ENCODE results near the gene TICRR.
"Not testable (repeated sequence)": the region's sequence is repeated elsewhere in the genome, so short reads cannot be mapped to it uniquely, and the experiment has no call there.

Gene TICRR

DNA sequence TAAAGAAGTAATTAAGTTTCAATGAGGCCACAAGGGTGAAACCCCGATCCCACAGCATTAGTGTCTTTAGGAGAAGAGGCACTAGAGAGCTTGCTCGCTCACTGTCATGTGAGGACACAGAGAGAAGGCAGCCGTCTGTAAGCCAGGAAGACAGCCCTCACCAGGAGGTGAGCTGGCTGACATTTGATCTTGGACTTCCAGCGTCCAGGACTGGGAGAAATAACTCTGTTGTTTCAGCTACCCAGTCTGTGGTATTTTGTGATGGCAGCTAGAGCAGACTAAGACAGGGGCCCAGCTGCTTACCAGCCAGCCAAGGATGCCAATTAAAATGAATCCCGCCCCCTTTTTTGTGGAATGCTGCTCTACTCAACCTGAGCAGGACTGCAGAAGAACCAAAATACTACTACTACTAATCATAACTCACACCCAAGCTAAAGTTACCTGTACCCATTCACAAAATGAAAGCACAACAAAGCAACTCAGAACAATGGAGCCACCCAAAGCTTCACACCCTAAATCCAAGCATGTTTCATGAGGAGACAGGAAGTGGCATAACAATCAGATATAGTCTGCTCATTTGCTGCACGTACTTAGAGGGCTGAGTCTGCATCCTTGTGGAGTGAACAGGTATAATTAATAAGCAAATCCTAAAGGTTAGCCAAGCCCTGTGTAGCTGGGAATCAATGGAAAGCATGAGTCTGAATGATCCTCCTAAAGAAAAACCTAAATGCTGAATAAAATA, 43.3 kb upstream of the TICRR start:
- TF ChIP-seq, protein P1, sequence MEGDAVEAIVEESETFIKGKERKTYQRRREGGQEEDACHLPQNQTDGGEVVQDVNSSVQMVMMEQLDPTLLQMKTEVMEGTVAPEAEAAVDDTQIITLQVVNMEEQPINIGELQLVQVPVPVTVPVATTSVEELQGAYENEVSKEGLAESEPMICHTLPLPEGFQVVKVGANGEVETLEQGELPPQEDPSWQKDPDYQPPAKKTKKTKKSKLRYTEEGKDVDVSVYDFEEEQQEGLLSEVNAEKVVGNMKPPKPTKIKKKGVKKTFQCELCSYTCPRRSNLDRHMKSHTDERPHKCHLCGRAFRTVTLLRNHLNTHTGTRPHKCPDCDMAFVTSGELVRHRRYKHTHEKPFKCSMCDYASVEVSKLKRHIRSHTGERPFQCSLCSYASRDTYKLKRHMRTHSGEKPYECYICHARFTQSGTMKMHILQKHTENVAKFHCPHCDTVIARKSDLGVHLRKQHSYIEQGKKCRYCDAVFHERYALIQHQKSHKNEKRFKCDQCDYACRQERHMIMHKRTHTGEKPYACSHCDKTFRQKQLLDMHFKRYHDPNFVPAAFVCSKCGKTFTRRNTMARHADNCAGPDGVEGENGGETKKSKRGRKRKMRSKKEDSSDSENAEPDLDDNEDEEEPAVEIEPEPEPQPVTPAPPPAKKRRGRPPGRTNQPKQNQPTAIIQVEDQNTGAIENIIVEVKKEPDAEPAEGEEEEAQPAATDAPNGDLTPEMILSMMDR (IDR thresholded peaks at IDR 0.05; ENCODE audit: low read depth, low read length), result no peak
- DNase-seq (ENCODE audit: low read depth, low spot score), result no peak
- in situ Hi-C loops (cut with HindIII; ENCODE audit: low sequenced_read_pairs), result no loop called here

DNA sequence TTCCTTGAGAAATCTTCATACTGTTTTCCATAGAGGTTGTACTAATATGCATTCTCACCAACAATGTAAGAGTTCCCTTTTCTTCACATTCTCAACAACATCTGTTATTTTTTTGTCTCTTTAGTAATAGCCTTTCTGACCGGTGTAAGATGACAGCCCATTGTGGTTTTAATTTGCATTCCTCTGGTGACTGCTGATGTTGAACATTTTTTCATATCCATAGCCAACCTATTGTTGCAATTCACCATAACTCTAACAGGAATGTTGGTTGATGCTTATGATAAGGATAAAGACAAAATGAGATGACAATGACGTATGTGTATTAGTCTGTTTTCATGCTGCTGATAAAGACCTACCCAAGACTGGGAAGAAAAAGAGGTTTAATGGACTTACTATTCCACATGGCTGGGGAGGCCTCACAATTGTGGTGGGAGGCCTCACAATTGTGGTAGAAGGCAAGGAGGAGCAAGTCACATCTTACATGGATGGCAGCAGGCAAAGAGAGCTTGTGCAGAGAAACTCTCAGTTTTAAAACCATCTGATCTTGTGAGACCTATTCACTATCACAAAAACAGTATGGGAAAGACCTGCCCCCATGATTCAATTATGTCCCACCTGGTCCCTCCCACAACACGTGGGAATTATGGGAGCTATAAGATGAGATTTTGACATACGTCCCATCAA, 41.3 kb upstream of the TICRR start:
- H3K4me3 ChIP-seq (ENCODE audit: low read depth, low read length), result no peak overlapping the region
- in situ Hi-C loops (cut with HindIII; ENCODE audit: low sequenced_read_pairs), result no loop called here
- TF ChIP-seq, protein P1 (IDR thresholded peaks at IDR 0.05; ENCODE audit: low read depth, low read length), result no peak
- DNase-seq (ENCODE audit: low read depth, low spot score), result no peak

More for the DNA sequence above, 43.3 kb upstream of the TICRR start:
- H3K4me3 ChIP-seq (ENCODE audit: low read depth, low read length), result no peak overlapping the region

DNA sequence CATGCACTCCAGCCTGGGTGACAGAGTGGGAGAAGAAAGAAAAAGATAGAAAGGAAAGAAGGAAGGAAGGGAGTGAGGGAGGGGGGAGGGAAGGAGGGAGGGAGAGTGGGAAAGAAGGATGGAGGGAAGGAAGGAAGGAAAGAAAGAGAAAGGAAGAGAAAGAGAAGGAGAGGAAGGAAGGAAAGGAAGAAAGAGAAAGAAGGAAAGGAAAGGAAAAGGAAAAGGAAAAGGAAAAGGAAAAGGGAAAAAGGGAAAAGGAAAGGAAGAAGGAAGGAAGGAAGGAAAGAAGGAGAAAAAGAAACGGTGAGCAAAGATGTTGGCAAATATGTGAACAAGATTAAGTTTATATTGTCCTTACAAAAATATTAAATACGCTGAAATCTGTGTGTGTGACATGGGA, 36.2 kb upstream of the TICRR start:
- in situ Hi-C loops (cut with HindIII; ENCODE audit: low sequenced_read_pairs), result no loop called here
- no peak for DNase-seq (ENCODE audit: low read depth, low spot score)
- H3K4me3 ChIP-seq (ENCODE audit: low read depth, low read length), result no peak overlapping the region
- TF ChIP-seq, protein P1 (IDR thresholded peaks at IDR 0.05; ENCODE audit: low read depth, low read length), result no peak

DNA sequence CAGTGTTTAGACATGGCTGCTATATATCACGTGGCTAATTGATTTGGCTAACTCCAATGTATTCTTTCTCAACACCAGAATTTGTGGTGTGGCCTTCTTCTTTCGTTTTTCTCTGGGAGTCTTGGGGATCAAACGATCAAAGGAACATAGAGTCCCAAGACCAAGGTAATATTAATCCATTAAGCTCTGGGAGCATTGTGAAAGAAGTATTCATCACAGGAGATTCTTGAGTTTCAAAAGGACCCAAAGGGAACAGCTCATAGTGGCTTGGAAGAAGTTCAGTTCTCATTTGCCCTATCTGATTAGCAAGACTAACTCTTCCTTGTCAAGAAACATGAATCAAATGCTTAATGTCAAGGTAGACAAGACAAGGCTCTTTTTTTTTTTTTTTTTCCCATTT, 32.9 kb upstream of the TICRR start:
- H3K4me3 ChIP-seq (ENCODE audit: low read depth, low read length), result no peak overlapping the region
- no peak for DNase-seq (ENCODE audit: low read depth, low spot score)
- TF ChIP-seq, protein P1 (IDR thresholded peaks at IDR 0.05; ENCODE audit: low read depth, low read length), result no peak
- in situ Hi-C loops (cut with HindIII; ENCODE audit: low sequenced_read_pairs), result no loop called here

DNA sequence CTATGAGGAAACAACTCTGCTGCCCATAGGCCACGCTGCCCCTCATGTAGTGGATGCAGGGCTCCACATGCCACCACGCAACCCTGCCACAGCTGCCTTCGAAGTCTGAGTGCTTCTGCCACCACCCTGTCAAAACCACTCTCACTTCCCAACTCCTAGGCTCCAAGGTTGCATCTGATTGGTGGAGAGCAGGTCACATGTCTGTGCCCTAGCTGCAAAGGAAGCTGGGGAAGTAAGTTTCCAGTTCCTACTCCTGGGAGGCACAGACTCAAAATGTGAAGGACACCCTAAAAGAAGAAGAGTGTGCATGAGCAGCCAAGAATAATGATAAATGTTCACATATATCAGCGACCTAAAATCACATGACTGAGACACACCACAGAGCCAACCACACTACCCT, 31.9 kb upstream of the TICRR start:
- TF ChIP-seq, protein P1 (IDR thresholded peaks at IDR 0.05; ENCODE audit: low read depth, low read length), result no peak
- DNase-seq (ENCODE audit: low read depth, low spot score), result no peak
- H3K4me3 ChIP-seq (ENCODE audit: low read depth, low read length), result no peak overlapping the region
- in situ Hi-C loops (cut with HindIII; ENCODE audit: low sequenced_read_pairs), result no loop called here

DNA sequence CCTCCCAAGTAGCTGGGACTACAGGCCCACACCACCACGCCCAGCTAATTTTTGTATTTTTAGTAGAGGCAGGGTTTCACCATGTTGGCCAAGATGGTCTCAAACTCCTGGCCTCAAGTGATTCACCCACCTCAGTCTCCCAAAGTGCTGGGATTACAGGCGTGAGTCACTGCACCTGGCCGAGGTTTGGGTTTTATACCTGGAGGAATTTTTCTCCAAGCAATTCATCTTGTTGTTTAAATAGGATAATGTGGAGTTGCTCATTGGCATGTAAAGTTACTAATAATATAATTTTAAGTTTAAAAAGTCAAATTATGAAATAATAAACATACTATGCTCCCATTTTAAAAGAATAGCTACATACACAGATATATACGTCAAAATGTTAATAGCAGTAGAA, 26.1 kb upstream of the TICRR start:
- in situ Hi-C loops (cut with HindIII; ENCODE audit: low sequenced_read_pairs); H3K4me3 ChIP-seq (ENCODE audit: low read depth, low read length); DNase-seq (ENCODE audit: low read depth, low spot score): not testable (repeated sequence)

DNA sequence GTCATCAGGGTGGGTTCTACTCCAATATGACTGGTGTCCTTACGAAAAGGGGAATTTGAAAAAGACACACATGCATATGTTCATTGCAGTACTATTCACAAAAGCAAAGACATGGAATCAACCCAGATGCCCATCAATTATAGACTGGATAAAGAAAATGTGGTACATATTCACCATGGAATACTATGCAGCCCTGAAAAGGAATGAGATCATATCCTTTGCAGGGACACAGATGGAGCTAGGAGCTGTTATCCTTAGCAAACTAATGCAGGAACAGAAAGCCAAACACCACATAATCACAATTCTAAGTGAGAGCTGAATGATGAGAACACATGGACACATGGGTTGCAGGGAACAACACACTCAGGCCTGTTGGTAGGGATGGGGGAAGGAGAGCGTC, 24.8 kb upstream of the TICRR start:
- TF ChIP-seq, protein P1 (IDR thresholded peaks at IDR 0.05; ENCODE audit: low read depth, low read length), result no peak
- no peak for DNase-seq (ENCODE audit: low read depth, low spot score)
- in situ Hi-C loops (cut with HindIII; ENCODE audit: low sequenced_read_pairs), result no loop called here
- no peak overlapping the region for H3K4me3 ChIP-seq (ENCODE audit: low read depth, low read length)

Measured in astrocyte of the spinal cord (primary cell).